Lower leg skin (tissue), 3 donors: Measurements from ENCODE around the gene NFIB.

Experiments
- POLR2A ChIP-seq, 2 donors: fragments of 450-650 bp; IDR thresholded peaks; one replicate each; pipeline ENCODE4 v1.6.1; 2016 to 2017; ENCODE audit warnings: antibody characterized with exemption in 2 of 2, mild to moderate bottlenecking in 1 of 2, moderate library complexity in 1 of 2
- TF ChIP-seq, protein P1 (sequence below), 3 donors: fragments of 450-650 bp; IDR thresholded peaks; one replicate each; pipeline ENCODE4 v1.5.1; 2016; ENCODE audit warnings: antibody characterized with exemption in 3 of 3, mild to moderate bottlenecking in 3 of 3, moderate library complexity in 2 of 3

DNA sequence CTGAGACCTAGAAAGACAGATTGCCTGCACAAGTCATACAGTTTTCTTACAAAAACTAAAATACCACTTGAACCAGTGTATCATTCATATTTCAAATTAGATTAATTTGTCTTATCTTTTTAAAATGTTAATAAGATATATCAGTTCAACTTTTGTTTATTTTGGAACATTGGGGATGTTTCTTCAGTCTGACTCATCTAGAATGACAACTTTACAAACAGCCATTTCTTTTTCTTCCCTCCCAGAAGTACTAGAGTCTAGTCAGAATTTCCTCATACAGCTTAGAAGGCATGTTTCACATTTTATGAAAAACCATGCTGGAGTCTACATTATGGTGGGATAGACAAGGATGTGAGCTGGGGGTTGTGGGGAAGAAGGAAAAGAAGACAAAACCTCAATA is 262.5 kb downstream of the NFIB start:
- TF ChIP-seq, protein P1, sequence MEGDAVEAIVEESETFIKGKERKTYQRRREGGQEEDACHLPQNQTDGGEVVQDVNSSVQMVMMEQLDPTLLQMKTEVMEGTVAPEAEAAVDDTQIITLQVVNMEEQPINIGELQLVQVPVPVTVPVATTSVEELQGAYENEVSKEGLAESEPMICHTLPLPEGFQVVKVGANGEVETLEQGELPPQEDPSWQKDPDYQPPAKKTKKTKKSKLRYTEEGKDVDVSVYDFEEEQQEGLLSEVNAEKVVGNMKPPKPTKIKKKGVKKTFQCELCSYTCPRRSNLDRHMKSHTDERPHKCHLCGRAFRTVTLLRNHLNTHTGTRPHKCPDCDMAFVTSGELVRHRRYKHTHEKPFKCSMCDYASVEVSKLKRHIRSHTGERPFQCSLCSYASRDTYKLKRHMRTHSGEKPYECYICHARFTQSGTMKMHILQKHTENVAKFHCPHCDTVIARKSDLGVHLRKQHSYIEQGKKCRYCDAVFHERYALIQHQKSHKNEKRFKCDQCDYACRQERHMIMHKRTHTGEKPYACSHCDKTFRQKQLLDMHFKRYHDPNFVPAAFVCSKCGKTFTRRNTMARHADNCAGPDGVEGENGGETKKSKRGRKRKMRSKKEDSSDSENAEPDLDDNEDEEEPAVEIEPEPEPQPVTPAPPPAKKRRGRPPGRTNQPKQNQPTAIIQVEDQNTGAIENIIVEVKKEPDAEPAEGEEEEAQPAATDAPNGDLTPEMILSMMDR (IDR thresholded peaks at IDR 0.05) = no peak
- no peak for TF ChIP-seq POLR2A (IDR thresholded peaks at IDR 0.05)
